Measurements from ENCODE around the gene COL27A1.

DNA sequence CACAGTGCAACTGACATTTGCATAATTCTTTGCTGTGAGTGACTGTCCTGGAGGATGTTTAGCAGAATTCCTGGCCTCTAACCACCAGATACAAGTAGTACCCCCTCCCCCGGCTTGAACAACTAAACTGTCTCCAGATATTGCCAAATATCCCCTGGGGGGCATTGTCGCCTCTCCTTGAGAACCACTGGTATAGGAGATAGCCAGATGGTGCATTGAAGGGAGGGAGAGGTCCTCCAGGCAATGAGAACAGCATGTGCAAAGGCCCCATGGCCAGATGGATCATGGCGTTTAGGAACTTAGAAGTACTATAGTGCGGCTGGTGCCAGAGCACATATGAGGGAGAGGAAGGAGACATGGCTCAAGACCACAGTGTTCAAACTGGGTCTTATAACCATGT lies 148.6 kb downstream of the COL27A1 start:
- TF ChIP-seq, protein P1, sequence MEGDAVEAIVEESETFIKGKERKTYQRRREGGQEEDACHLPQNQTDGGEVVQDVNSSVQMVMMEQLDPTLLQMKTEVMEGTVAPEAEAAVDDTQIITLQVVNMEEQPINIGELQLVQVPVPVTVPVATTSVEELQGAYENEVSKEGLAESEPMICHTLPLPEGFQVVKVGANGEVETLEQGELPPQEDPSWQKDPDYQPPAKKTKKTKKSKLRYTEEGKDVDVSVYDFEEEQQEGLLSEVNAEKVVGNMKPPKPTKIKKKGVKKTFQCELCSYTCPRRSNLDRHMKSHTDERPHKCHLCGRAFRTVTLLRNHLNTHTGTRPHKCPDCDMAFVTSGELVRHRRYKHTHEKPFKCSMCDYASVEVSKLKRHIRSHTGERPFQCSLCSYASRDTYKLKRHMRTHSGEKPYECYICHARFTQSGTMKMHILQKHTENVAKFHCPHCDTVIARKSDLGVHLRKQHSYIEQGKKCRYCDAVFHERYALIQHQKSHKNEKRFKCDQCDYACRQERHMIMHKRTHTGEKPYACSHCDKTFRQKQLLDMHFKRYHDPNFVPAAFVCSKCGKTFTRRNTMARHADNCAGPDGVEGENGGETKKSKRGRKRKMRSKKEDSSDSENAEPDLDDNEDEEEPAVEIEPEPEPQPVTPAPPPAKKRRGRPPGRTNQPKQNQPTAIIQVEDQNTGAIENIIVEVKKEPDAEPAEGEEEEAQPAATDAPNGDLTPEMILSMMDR (IDR thresholded peaks at IDR 0.05) = no peak
- TF ChIP-seq EZH2 (IDR thresholded peaks at IDR 0.05) (no peak), EZH2phosphoT487 (IDR thresholded peaks at IDR 0.05) (no peak)
